RWPE1 (cell line): Measurements from ENCODE around the gene FNDC3B.
"Not testable (repeated sequence)": the region's sequence is repeated elsewhere in the genome, so short reads cannot be mapped to it uniquely, and the experiment has no call there.

Experiments used
- CTCF ChIA-PET: fragments of 350-600 bp; sonication (Branson Sonifier 250); formaldehyde crosslinking; extraction: SDS; loops from one replicate; lab custom pipeline; 2021; lab: Yijun Ruan, JAX
- POLR2A ChIA-PET: fragments of 400-600 bp; formaldehyde crosslinking; extraction: SDS; loops from one replicate; lab custom pipeline; 2020; ENCODE audit warnings: antibody characterized with exemption; ENCODE audit not compliant: low non-redundant PET; lab: Yijun Ruan, JAX
- DNase-seq: peaks from one replicate; pipeline ENCODE4 v3.0.0; 2012; ENCODE audit warnings: low spot score
- H3K27ac ChIP-seq: fragments of 450-650 bp; 2 replicates; pipeline ENCODE4 v1.5.1; 2017
- TF ChIP-seq, protein P1 (sequence below): fragments of 450-650 bp; conservative IDR thresholded peaks from 2 replicates; pipeline ENCODE4 v1.5.1; 2017; ENCODE audit warnings: low read depth, mild to moderate bottlenecking

The FNDC3B gene

DNA sequence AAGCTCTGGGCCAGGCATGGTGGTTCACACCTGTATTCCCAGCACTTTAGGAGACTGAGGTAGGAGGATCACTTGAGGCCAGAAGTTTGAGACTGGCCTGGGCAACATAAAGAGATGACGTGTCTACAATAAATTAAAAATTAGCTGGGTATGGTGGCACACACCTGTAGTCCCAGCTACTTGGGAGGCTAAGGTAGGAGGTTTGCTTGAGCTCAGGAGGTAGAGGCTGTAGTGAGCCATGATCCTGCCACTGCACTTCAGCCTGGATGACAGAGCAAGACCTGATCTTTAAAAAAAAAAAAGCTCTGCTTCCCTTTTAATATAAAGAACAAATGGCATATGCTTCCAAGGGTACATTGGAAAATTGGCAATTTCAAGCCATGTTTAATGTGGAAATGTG is 46.7 kb downstream of the FNDC3B start:
- TF ChIP-seq, protein P1, sequence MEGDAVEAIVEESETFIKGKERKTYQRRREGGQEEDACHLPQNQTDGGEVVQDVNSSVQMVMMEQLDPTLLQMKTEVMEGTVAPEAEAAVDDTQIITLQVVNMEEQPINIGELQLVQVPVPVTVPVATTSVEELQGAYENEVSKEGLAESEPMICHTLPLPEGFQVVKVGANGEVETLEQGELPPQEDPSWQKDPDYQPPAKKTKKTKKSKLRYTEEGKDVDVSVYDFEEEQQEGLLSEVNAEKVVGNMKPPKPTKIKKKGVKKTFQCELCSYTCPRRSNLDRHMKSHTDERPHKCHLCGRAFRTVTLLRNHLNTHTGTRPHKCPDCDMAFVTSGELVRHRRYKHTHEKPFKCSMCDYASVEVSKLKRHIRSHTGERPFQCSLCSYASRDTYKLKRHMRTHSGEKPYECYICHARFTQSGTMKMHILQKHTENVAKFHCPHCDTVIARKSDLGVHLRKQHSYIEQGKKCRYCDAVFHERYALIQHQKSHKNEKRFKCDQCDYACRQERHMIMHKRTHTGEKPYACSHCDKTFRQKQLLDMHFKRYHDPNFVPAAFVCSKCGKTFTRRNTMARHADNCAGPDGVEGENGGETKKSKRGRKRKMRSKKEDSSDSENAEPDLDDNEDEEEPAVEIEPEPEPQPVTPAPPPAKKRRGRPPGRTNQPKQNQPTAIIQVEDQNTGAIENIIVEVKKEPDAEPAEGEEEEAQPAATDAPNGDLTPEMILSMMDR, result no peak
- POLR2A ChIA-PET, result no interaction called here
- DNase-seq, result no peak
- CTCF ChIA-PET, result interaction anchor here (0.7 kb wide), 1 partner anchor 11 kb away, joined by 4 read pairs; no protein-coding TSS in a partner anchor
- H3K27ac ChIP-seq, result no peak overlapping the region

DNA sequence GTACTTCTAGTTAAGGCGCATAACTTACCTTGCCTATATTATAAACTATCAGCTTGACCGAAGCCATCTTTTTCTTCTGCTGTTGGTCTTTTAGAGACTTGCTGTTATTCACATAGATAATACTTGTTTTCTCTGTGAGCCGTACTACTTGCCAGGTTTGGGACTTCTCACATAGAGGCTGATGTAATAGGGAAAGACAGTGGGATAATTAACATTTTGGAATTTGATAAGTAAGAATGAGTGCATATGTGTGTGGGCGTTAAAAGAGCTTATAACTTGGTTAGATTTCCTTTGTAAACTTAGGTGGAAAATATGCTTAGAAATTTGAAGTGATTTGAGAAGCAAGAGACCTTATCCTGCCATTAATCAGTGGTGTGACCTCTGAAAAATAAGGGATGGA is 47.8 kb downstream of the FNDC3B start:
- CTCF ChIA-PET, result interaction anchor here (0.5 to 0.7 kb wide), 3 partner anchors 256 to 671 kb away, joined by 3 to 6 read pairs (median 3); no protein-coding TSS in a partner anchor
- TF ChIP-seq, protein P1, result no peak
- POLR2A ChIA-PET, result no interaction called here
- peak; percentile 21 for DNase-seq
- H3K27ac ChIP-seq, result no peak overlapping the region

GRCh38 chr3:172087602-172088580 is 48.5 kb downstream of the FNDC3B start:
- peak; percentile 36 for DNase-seq
- TF ChIP-seq, protein P1, result no peak
- POLR2A ChIA-PET, result no interaction called here
- H3K27ac ChIP-seq, result no peak overlapping the region
- CTCF ChIA-PET, result interaction anchor here (0.5 to 0.7 kb wide), 4 partner anchors 75 to 670 kb away, joined by 3 to 6 read pairs (median 4); no protein-coding TSS in a partner anchor

GRCh38 chr3:172089250-172089649 is 49.9 kb downstream of the FNDC3B start:
- POLR2A ChIA-PET, result no interaction called here
- no peak overlapping the region for H3K27ac ChIP-seq
- CTCF ChIA-PET, result no interaction called here
- TF ChIP-seq, protein P1, result no peak
- DNase-seq, result peak; percentile 33

GRCh38 chr3:172090035-172090434 is 50.7 kb downstream of the FNDC3B start:
- H3K27ac ChIP-seq, result no peak overlapping the region
- CTCF ChIA-PET, result no interaction called here

GRCh38 chr3:172092658-172093057 is 53.3 kb downstream of the FNDC3B start:
- TF ChIP-seq, protein P1, result no peak
- POLR2A ChIA-PET, result no interaction called here
- DNase-seq, result no peak
- peak overlapping the region; percentile 53 for H3K27ac ChIP-seq
- CTCF ChIA-PET, result interaction anchor here (0.6 kb wide), 1 partner anchor 9 kb away, joined by 3 read pairs; no protein-coding TSS in a partner anchor

More at GRCh38 chr3:172090035-172090434, 50.7 kb downstream of the FNDC3B start:
- TF ChIP-seq, protein P1, result no peak
- POLR2A ChIA-PET, result no interaction called here
- DNase-seq, result no peak

DNA sequence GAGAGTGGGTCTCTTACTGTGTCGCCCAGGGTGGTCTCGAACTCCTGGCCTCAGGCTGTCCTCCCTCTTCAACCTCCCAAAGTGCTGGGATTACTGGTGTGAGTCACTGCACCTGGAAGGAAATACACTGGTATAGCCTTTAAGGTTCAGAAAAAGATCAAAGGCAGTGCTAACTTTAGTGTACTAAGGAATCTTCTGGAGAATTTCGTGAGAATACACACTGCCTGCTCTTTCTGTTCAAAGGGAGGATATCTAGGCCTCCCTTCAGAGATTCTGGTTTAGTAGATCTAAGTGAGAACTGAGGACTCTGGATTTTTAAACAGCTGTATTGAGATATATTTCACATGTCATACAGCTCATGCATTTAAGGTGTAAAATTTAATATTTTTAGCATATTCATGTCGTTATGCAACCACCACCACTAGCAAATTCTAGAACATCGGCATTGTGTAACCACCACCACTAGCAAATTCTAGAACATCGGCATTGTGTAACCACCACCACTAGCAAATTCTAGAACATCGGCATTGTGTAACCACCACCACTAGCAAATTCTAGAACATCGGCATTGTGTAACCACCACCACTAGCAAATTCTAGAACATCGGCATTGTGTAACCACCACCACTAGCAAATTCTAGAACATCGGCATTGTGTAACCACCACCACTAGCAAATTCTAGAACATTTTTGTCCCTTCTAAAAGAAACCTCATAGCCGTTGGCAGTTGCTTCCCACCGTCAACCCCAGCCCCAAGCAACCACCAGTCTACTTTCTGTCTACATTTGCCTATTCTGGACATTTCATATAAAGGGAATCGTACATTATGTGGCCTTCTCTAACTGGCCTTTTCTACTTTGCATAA is 54.4 kb downstream of the FNDC3B start:
- DNase-seq, POLR2A ChIA-PET, CTCF ChIA-PET: not testable (repeated sequence)
- peak overlapping the region; percentile 53 for H3K27ac ChIP-seq
